Frontal cortex (tissue), 4 donors: ENCODE results near the gene TCERG1. TPM values are rescaled to one million over a fixed set of nuclear protein-coding genes. Genes with fewer than 3 reads are reported as not detected.
"Not testable (repeated sequence)": the region's sequence is repeated elsewhere in the genome, so short reads cannot be mapped to it uniquely, and the experiment has no call there.

Source experiments
- DNase-seq, 2 donors: peaks; one replicate each; pipeline ENCODE4 v3.0.0; 2012; ENCODE audit warnings: low spot score in 2 of 2
- FAIRE-seq: peaks from 2 replicates; lab custom pipeline; 2012; peaks lifted over from hg19 to GRCh38; lab: Jason Lieb, UNC
- total RNA-seq: library from RNA; depleted of rRNA; stranded (reverse); fragments of >200 nt; gene quantifications from one replicate; pipeline ENCODE4 v1.2.3, GENCODE V29; 2014
- donor health status: control.
- donor health status: control.
- donor health status: control.

TCERG1 gene
- total RNA-seq, 1 donor from 2014 or later, result 48.1 TPM

DNA sequence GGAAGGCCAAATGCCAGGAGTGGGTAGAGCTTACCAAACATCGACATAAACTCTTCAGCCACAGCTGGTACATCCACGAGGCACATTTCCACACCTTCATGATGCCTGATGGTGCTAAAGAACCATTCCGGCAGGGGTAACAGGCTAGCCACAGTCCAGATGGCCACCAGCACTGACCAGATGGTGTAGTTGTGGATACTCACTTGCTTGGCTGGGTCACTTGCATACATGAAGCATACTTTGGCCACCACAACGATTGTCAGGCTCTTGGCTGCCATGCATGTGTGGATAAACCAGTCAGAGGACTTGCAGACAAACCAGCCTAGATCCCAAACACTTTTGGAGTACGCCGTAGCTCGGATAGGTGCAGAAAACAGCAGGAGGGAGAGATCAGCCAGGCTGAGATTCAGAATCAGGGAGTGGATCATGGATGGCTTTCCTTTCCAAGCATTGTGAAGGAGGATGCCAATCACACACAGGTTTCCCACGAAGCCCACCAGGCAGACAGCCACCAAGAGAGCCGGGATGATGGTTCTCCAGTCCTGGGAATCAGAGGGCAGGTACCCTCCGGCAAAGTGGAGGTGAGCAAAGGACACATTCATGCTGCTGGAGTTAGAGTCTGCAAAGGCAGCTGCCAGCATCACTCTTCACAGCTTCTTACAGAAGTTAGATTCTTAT, 68.5 kb downstream of the TCERG1 start:
- no peak for FAIRE-seq
- no peak for DNase-seq

GRCh38 chr5:146516151-146516475, 69.0 kb downstream of the TCERG1 start, which contains the start of gene GPR151:
Gene GPR151, minus strand, starts transcription at chr5:146516190. Its CDS starts 77 bp downstream, at chr5:146516113.
- FAIRE-seq (no peak), DNase-seq (no peak)

- no peak for FAIRE-seq
- DNase-seq, result no peak
Measured at GRCh38 chr5:146519554-146519953, 72.4 kb downstream of the TCERG1 start.

DNA sequence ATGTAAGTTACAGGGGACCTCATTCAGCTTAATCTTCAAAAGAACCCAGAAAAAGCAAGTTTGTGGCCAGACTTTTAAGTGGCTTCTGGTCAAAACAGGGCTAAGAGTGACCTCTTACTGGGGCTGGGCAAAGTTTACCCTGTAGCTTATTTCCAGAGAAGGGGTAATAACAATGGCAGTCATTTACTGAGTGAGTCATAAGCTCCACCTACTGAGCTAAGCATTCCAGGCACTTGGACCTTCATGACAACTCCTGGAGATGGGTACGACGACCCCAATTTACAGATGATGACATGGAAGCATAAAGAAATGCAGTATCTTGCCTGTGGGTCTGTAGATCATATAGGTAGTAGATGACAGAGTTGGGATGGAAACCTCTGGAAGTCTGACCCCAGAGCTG, 73.6 kb downstream of the TCERG1 start:
- DNase-seq, result no peak
- FAIRE-seq, result no peak

GRCh38 chr5:146521403-146522106, 74.4 kb downstream of the TCERG1 start:
- DNase-seq (no peak), FAIRE-seq (no peak)

DNA sequence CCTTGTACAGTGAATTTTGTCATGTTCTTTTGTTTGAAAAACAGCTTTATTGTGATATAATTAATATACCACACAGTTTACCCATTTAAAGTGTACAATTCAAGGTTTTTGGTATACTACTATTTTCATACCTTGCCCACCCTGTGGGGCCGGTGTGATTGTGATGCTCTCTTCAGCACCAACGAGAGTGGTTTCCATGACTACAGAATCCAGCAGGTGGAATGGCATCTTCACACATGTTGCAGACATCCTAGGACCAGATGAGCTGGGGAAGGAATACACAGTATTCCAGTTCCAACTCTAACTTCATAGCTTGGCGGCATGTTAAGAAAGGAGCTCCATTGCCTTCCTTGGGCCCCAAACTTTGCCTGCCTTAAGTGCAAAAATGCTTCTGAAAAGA, 76.6 kb downstream of the TCERG1 start:
- FAIRE-seq, result no peak

GRCh38 chr5:146527785-146528184, 80.7 kb downstream of the TCERG1 start:
- DNase-seq (no peak), FAIRE-seq (no peak)

More for the DNA sequence above, 76.6 kb downstream of the TCERG1 start:
- no peak for DNase-seq

- FAIRE-seq, result no peak
- DNase-seq, result no peak
Measured at GRCh38 chr5:146528236-146528635, 81.1 kb downstream of the TCERG1 start.

DNA sequence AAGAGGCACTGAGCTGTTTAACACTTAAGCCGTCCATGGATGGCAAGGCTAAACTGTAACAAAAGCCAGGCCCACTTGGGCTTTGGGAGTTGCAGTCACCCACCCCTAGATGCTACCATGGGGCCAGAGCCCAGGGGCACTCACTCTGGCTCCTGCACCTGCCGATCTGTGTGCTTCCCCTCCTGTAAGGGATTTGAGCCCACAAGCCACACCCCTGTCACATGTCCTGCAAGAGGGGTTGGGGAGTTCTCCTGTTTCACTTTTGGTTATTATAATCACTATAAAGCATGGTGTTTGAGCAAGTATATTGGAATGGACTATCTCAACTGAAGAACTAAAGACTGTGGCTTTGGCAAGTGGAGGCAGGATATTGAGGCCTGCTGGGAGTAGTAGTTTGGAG, 82.9 kb downstream of the TCERG1 start:
- DNase-seq (no peak), FAIRE-seq (no peak)

DNA sequence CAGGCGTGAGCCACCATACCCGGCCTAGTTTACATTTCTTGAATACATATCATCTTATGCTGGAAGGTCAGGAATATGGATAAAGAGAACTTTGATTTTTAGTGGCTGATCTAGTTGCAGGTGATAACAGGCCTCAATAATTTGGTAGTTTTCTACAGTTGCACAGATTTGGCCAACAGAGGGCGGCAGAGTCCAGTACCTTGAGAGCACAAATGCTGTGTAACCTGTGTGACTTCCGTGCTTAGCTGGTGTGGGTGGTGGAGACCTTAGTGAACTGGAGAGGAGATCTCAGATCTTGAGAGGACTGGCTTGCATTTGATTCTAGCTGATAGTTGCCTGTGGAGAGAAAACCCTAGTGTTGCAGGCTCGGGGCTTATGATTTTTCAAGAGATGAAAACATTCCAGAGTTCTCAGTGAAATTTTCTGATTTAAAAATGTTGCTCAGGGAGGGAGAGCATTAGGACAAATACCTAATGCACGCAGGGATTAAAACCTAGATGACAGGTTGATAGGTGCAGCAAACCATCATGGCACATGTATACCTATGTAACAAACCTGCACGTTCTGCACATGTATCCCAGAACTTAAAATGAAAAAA, 86.2 kb downstream of the TCERG1 start:
- FAIRE-seq (no peak), DNase-seq (peak; percentile 22 to 34)

DNA sequence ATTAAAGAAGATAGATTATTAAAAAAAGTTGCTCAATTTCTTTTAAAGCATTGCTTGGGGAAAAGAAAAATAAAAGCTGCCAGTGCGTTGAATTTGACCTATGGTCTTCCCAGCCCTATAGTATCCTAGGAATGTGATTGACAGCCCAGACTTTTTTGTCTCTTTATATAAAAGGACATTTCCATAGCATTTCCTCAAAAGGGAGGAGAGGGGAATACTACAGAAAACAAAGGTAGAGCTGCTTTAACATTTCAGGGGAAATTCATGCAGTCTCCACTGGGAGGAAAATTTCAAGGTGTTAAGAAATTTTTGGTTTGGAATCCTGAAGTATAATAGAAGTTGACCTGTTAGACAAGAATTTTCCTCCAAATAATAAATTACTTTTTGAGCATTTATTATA, 86.7 kb downstream of the TCERG1 start:
- no peak for DNase-seq
- FAIRE-seq, result no peak

GRCh38 chr5:146538432-146538831, 91.3 kb downstream of the TCERG1 start:
- DNase-seq (no peak), FAIRE-seq (no peak)

DNA sequence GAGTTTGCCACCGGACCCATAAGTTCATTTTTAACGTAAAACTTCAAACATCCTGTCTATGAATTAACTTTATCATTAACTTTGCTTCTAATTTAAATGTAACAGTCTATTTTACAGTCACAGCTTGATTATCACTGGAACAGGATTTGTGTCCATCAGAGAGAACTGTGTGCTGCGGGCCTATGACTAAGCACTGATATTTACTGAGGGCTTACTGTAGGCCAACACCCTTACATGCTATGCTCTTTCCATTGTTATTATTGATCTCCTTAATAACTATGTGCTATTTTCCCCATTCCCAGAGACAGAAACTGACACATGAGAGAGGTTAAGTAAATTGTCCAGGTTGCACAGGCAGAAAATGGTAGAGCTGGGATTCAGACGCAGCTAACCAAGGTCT, 92.8 kb downstream of the TCERG1 start:
- FAIRE-seq (no peak), DNase-seq (no peak)

DNA sequence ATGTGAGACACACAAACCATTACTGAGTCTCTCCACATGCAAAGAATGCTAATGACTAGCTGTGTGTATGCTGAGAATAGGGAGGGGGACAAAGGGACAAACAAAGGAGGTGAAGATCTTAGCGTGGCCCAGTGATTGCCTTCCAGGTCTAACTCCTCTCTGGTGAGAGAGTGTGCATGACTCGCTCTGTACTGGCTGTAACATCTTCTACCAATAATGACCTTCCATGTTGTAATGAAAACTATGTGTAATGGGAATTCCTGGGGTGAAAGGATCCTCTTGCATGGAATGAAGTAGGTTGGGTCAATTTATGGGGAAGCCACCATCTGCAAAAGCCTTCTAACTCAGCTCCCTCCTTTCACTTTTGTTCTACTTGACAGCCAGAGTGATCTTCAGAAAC, 93.3 kb downstream of the TCERG1 start:
- DNase-seq (no peak), FAIRE-seq (no peak)

GRCh38 chr5:146541958-146542849, 95.1 kb downstream of the TCERG1 start:
- FAIRE-seq (no peak), DNase-seq (peak in 1 of 2 donors; percentile 49)

- FAIRE-seq, result no peak
- no peak for DNase-seq
Measured at GRCh38 chr5:146544232-146544631, 97.1 kb downstream of the TCERG1 start.

DNA sequence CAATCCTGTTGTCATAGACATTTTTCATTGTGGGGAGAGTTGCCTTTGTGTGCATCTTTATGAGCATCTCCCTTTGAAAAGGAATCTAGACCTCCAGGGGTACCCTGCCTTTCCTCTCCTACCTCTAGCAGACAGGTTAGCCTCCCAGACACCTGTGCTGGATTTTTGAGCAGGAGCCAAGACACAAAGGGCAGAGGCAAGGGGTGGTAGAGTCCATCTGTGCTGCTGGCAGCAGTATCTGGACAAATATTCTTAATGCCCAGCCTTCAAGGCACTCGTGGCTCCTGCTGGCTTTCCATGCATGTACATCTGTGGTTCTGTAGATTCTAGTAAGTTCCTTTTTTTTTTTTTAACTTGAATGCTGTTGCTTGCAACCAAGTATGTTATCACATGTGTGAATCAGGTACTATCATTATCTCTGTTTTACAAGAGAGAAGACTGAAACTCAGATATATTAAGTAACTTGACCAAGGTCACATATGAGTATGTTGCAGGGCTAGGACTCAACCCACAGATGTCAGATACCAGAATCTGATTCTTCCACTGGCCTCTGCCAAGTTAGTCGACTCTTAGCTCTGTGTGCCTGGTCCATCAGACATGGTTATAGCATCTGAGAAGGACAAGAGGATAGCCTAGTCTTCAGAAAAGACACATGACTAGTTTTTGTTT, 101.8 kb downstream of the TCERG1 start:
- FAIRE-seq, result no peak
- DNase-seq, result no peak

- no peak for FAIRE-seq
- no peak for DNase-seq
Measured at GRCh38 chr5:146549615-146550014, 102.5 kb downstream of the TCERG1 start.

GRCh38 chr5:146553446-146553845, 106.3 kb downstream of the TCERG1 start:
- FAIRE-seq (no peak), DNase-seq (no peak)

DNA sequence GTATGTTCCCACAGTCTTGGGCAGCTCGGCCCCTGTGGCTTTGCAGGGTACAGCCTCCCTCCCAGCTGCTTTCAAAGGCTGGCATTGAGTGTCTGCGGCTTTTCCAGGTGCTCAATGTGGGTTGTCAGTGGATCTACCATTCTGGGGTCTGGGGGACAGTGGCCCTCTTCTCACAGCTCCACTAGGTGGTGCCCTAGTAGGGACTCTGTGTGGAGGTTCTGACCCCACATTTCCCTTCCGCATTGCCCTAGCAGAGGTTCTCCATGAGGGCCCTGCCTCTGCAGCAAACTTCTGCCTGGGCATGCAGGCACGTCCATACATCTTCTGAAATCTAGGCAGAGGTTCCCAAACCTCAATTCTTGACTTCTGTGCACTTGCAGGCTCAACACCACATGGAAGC, 109.8 kb downstream of the TCERG1 start:
- not testable (repeated sequence) for DNase-seq, FAIRE-seq
